Measurements from ENCODE around the gene FBXL15.

DNA sequence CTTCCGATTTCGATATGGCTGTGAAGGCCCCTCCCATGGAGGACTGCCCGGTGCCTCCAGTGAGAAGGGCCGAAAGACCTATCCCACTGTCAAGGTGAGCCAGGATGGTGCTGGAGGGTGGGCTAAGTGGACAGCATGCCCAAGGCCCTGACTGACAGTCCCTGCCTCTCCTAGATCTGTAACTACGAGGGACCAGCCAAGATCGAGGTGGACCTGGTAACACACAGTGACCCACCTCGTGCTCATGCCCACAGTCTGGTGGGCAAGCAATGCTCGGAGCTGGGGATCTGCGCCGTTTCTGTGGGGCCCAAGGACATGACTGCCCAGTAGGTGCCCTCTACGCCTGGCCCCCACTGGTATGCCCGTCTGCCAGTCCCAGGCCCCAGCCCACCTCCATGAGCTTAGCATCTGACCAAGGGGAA, 23.9 kb upstream of the FBXL15 start:
- TF ChIP-seq, protein P1, sequence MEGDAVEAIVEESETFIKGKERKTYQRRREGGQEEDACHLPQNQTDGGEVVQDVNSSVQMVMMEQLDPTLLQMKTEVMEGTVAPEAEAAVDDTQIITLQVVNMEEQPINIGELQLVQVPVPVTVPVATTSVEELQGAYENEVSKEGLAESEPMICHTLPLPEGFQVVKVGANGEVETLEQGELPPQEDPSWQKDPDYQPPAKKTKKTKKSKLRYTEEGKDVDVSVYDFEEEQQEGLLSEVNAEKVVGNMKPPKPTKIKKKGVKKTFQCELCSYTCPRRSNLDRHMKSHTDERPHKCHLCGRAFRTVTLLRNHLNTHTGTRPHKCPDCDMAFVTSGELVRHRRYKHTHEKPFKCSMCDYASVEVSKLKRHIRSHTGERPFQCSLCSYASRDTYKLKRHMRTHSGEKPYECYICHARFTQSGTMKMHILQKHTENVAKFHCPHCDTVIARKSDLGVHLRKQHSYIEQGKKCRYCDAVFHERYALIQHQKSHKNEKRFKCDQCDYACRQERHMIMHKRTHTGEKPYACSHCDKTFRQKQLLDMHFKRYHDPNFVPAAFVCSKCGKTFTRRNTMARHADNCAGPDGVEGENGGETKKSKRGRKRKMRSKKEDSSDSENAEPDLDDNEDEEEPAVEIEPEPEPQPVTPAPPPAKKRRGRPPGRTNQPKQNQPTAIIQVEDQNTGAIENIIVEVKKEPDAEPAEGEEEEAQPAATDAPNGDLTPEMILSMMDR (conservative IDR thresholded peaks at IDR 0.05; ENCODE audit: low read depth in 2 of 2) = no peak
- TF ChIP-seq EZH2 (IDR thresholded peaks at IDR 0.05; ENCODE audit: low read depth, unreplicated experiment) = no peak
- TF ChIP-seq EZH2phosphoT487 (IDR thresholded peaks at IDR 0.05; ENCODE audit: unreplicated experiment) = no peak
- no peak for TF ChIP-seq POLR2AphosphoS5 (IDR thresholded peaks at IDR 0.05; ENCODE audit: low read depth)
- TF ChIP-seq, protein P2, sequence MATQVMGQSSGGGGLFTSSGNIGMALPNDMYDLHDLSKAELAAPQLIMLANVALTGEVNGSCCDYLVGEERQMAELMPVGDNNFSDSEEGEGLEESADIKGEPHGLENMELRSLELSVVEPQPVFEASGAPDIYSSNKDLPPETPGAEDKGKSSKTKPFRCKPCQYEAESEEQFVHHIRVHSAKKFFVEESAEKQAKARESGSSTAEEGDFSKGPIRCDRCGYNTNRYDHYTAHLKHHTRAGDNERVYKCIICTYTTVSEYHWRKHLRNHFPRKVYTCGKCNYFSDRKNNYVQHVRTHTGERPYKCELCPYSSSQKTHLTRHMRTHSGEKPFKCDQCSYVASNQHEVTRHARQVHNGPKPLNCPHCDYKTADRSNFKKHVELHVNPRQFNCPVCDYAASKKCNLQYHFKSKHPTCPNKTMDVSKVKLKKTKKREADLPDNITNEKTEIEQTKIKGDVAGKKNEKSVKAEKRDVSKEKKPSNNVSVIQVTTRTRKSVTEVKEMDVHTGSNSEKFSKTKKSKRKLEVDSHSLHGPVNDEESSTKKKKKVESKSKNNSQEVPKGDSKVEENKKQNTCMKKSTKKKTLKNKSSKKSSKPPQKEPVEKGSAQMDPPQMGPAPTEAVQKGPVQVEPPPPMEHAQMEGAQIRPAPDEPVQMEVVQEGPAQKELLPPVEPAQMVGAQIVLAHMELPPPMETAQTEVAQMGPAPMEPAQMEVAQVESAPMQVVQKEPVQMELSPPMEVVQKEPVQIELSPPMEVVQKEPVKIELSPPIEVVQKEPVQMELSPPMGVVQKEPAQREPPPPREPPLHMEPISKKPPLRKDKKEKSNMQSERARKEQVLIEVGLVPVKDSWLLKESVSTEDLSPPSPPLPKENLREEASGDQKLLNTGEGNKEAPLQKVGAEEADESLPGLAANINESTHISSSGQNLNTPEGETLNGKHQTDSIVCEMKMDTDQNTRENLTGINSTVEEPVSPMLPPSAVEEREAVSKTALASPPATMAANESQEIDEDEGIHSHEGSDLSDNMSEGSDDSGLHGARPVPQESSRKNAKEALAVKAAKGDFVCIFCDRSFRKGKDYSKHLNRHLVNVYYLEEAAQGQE (IDR thresholded peaks at IDR 0.05; ENCODE audit: unreplicated experiment) = no peak
- TF ChIP-seq CREB1 (CRISPR knock-in tag; IDR thresholded peaks at IDR 0.05; ENCODE audit: low read depth) = no peak
